Mononuclear cell (primary cell): ENCODE data around the gene FTL. TPM values are rescaled to one million over a fixed set of nuclear protein-coding genes. Genes with fewer than 3 reads are reported as not detected.

Experiments
- H3K27me3 ChIP-seq: 2 replicates; pipeline ENCODE4 v1.6.0; 2011; ENCODE audit warnings: low read length, control low read depth; ENCODE audit not compliant: insufficient read depth
- H3K4me1 ChIP-seq: 2 replicates; pipeline ENCODE4 v1.5.1; 2011; ENCODE audit warnings: mild to moderate bottlenecking, low read length, control low read depth; ENCODE audit not compliant: insufficient read depth
- H3K4me3 ChIP-seq: 2 replicates; pipeline ENCODE4 v1.5.1; 2011; ENCODE audit warnings: mild to moderate bottlenecking, low read length, moderate library complexity
- H3K9me3 ChIP-seq: 2 replicates; pipeline ENCODE4 v1.5.1; 2011; ENCODE audit warnings: low read depth, mild to moderate bottlenecking, control low read depth, low read length
- total RNA-seq: library from RNA; depleted of rRNA; stranded (reverse); fragments of >200 nt; gene quantifications from one replicate; pipeline ENCODE4 v1.2.3, GENCODE V29; 2012

Gene FTL
- total RNA-seq, 1 donor, result 2,689 TPM

DNA sequence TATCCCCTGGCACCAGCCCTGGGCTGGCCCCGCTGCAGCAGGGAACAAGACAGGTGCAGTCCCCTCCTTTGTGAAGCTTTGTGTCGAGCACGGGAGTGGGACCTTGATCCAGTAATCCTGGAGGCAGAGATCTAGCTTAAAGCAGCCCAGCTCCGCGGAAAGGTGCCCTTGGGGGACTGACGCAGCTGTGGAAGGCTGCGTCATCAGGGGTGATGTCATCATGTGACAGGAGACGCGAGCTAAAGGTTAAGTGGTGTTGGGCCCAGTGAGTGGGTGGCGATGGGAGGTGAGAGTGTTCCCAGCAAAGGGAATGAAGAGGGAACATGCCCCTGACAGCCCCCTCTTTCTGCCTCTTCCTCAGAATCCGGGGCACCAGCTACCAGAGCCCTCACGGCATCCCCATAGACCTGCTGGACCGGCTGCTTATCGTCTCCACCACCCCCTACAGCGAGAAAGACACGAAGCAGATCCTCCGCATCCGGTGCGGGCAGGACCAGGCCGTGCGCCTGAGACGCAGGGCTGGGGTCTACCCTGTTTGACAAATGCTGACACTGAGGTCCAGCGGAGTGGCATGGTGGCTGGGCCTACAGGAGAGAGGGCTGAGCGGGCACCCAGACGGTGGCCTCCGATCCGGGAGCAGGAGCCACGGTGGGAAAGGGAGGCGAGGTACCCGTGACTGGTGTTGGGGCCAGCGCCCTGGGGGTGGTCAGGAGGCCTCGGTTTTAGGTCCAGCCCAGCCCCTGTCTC is 49.2 kb downstream of the FTL start:
- Histone ChIP-seq H3K4me3 (no peak overlapping the region), H3K4me1 (peaks cover 19% of the 10 kb centered on the region), H3K9me3 (no peaks in the 10 kb centered on the region), H3K27me3 (peaks cover 7% of the 10 kb centered on the region)

- Histone ChIP-seq H3K27me3 (peaks cover 11% of the 10 kb centered on the region), H3K4me3 (no peak overlapping the region), H3K9me3 (no peaks in the 10 kb centered on the region), H3K4me1 (peaks cover 22% of the 10 kb centered on the region)
Measured at GRCh38 chr19:49014870-49015255, 49.8 kb downstream of the FTL start.

- Histone ChIP-seq H3K4me1 (peaks cover 22% of the 10 kb centered on the region), H3K4me3 (no peak overlapping the region), H3K9me3 (no peaks in the 10 kb centered on the region), H3K27me3 (peaks cover 14% of the 10 kb centered on the region)
Measured at GRCh38 chr19:49016067-49016839, 51.1 kb downstream of the FTL start.

Other genes starting within 250 kb of the FTL start
- gene MAMSTR, start 245.6 kb upstream of the FTL start, total RNA-seq, result 0.10 TPM
- gene RASIP1, start 224.7 kb upstream of the FTL start, total RNA-seq, result 0.10 TPM
- not detected for gene IZUMO1, start 218.4 kb upstream of the FTL start, total RNA-seq
- not detected for gene FUT1, start 212.7 kb upstream of the FTL start, total RNA-seq
- gene FGF21, start 209.8 kb upstream of the FTL start, total RNA-seq, result not detected
- 3.9 TPM for gene BCAT2, start 154.3 kb upstream of the FTL start, total RNA-seq
- gene HSD17B14, start 128.8 kb upstream of the FTL start, total RNA-seq, result 0.42 TPM
- 1.3 TPM for gene PLEKHA4, start 96.7 kb upstream of the FTL start, total RNA-seq
- 644 TPM for gene PPP1R15A, start 92.9 kb upstream of the FTL start, total RNA-seq
- 0.31 TPM for gene TULP2, start 66.6 kb upstream of the FTL start, total RNA-seq
- gene NUCB1, start 65.0 kb upstream of the FTL start, total RNA-seq, result 166 TPM
- 0.21 TPM for gene DHDH, start 31.6 kb upstream of the FTL start, total RNA-seq
- gene BAX, start 10.4 kb upstream of the FTL start, total RNA-seq, result 26.6 TPM
- gene GYS1, start 28.0 kb downstream of the FTL start, total RNA-seq, result 10.0 TPM
- gene RUVBL2, start 28.6 kb downstream of the FTL start, total RNA-seq, result 19.9 TPM
- gene LHB, start 51.8 kb downstream of the FTL start, total RNA-seq, result not detected
- not detected for gene CGB3, start 59.0 kb downstream of the FTL start, total RNA-seq
- not detected for gene CGB2, start 66.6 kb downstream of the FTL start, total RNA-seq
- gene CGB1, start 71.6 kb downstream of the FTL start, total RNA-seq, result not detected
- not detected for gene CGB5, start 78.5 kb downstream of the FTL start, total RNA-seq
- not detected for gene CGB8, start 83.8 kb downstream of the FTL start, total RNA-seq
- not detected for gene CGB7, start 92.4 kb downstream of the FTL start, total RNA-seq
- not detected for gene NTF4, start 99.5 kb downstream of the FTL start, total RNA-seq
- gene KCNA7, start 107.4 kb downstream of the FTL start, total RNA-seq, result under 0.01 TPM
- 136 TPM for gene SNRNP70, start 120.1 kb downstream of the FTL start, total RNA-seq
- 2.5 TPM for gene LIN7B, start 149.1 kb downstream of the FTL start, total RNA-seq
- 3.5 TPM for gene C19orf73, start 153.8 kb downstream of the FTL start, total RNA-seq
- gene PPFIA3, start 154.2 kb downstream of the FTL start, total RNA-seq, result 1.2 TPM
- gene HRC, start 190.1 kb downstream of the FTL start, total RNA-seq, result not detected
- 1.5 TPM for gene TRPM4, start 192.5 kb downstream of the FTL start, total RNA-seq